Measurements from ENCODE around the gene GNE.
"Not testable (repeated sequence)": the region's sequence is repeated elsewhere in the genome, so short reads cannot be mapped to it uniquely, and the experiment has no call there.

The GNE gene

GRCh38 chr9:36289836-36290435 is 31.7 kb upstream of the GNE start:
- Histone ChIP-seq H3K4me3 (ENCODE audit: low read length in 2 of 2) (no peak overlapping the region), H3K27ac (ENCODE audit: low read length) (no peak overlapping the region), H3K9ac (ENCODE audit: low read length in 2 of 2) (no peak overlapping the region), H3K27me3 (ENCODE audit: control insufficient read depth in 1 of 2, insufficient read depth in 2 of 2, low read length in 2 of 2) (no peaks in the 10 kb centered on the region), H3K9me3 (ENCODE audit: control insufficient read depth in 2 of 2, low read length in 2 of 2) (no peaks in the 10 kb centered on the region), H3K36me3 (ENCODE audit: control insufficient read depth in 2 of 2, insufficient read depth in 2 of 2, low read length in 2 of 2) (no peaks in the 10 kb centered on the region), H3K4me1 (ENCODE audit: control insufficient read depth, insufficient read depth, low read length) (no peaks in the 10 kb centered on the region)

GRCh38 chr9:36288070-36288469 is 29.8 kb upstream of the GNE start:
- Histone ChIP-seq H3K9me3 (ENCODE audit: control insufficient read depth in 2 of 2, low read length in 2 of 2) (no peaks in the 10 kb centered on the region), H3K4me3 (ENCODE audit: low read length in 2 of 2) (no peak overlapping the region), H3K27ac (ENCODE audit: low read length) (no peak overlapping the region), H3K36me3 (ENCODE audit: control insufficient read depth in 2 of 2, insufficient read depth in 2 of 2, low read length in 2 of 2) (no peaks in the 10 kb centered on the region), H3K9ac (ENCODE audit: low read length in 2 of 2) (no peak overlapping the region), H3K4me1 (ENCODE audit: control insufficient read depth, insufficient read depth, low read length) (no peaks in the 10 kb centered on the region), H3K27me3 (ENCODE audit: control insufficient read depth in 1 of 2, insufficient read depth in 2 of 2, low read length in 2 of 2) (no peaks in the 10 kb centered on the region)

GRCh38 chr9:36286388-36286787 is 28.1 kb upstream of the GNE start:
- Histone ChIP-seq H3K27me3 (ENCODE audit: control insufficient read depth in 1 of 2, insufficient read depth in 2 of 2, low read length in 2 of 2) (no peaks in the 10 kb centered on the region), H3K36me3 (ENCODE audit: control insufficient read depth in 2 of 2, insufficient read depth in 2 of 2, low read length in 2 of 2) (no peaks in the 10 kb centered on the region), H3K4me1 (ENCODE audit: control insufficient read depth, insufficient read depth, low read length) (no peaks in the 10 kb centered on the region), H3K9ac (ENCODE audit: low read length in 2 of 2) (no peak overlapping the region), H3K4me3 (ENCODE audit: low read length in 2 of 2) (no peak overlapping the region), H3K9me3 (ENCODE audit: control insufficient read depth in 2 of 2, low read length in 2 of 2) (no peaks in the 10 kb centered on the region), H3K27ac (ENCODE audit: low read length) (no peak overlapping the region)

- Histone ChIP-seq H3K36me3 (ENCODE audit: control insufficient read depth in 2 of 2, insufficient read depth in 2 of 2, low read length in 2 of 2) (no peaks in the 10 kb centered on the region), H3K27ac (ENCODE audit: low read length) (no peak overlapping the region), H3K27me3 (ENCODE audit: control insufficient read depth in 1 of 2, insufficient read depth in 2 of 2, low read length in 2 of 2) (no peaks in the 10 kb centered on the region), H3K4me3 (ENCODE audit: low read length in 2 of 2) (no peak overlapping the region), H3K4me1 (ENCODE audit: control insufficient read depth, insufficient read depth, low read length) (no peaks in the 10 kb centered on the region), H3K9ac (ENCODE audit: low read length in 2 of 2) (no peak overlapping the region), H3K9me3 (ENCODE audit: control insufficient read depth in 2 of 2, low read length in 2 of 2) (no peaks in the 10 kb centered on the region)
Observed at GRCh38 chr9:36284226-36284625, 26.0 kb upstream of the GNE start.

GRCh38 chr9:36282275-36282674 is 24.0 kb upstream of the GNE start:
- Histone ChIP-seq H3K4me1 (ENCODE audit: control insufficient read depth, insufficient read depth, low read length) (no peaks in the 10 kb centered on the region), H3K36me3 (ENCODE audit: control insufficient read depth in 2 of 2, insufficient read depth in 2 of 2, low read length in 2 of 2) (no peaks in the 10 kb centered on the region), H3K27me3 (ENCODE audit: control insufficient read depth in 1 of 2, insufficient read depth in 2 of 2, low read length in 2 of 2) (no peaks in the 10 kb centered on the region), H3K4me3 (ENCODE audit: low read length in 2 of 2) (no peak overlapping the region), H3K9me3 (ENCODE audit: control insufficient read depth in 2 of 2, low read length in 2 of 2) (no peaks in the 10 kb centered on the region), H3K9ac (ENCODE audit: low read length in 2 of 2) (no peak overlapping the region), H3K27ac (ENCODE audit: low read length) (no peak overlapping the region)

- Histone ChIP-seq H3K4me1 (ENCODE audit: control insufficient read depth, insufficient read depth, low read length) (no peaks in the 10 kb centered on the region), H3K9me3 (ENCODE audit: control insufficient read depth in 2 of 2, low read length in 2 of 2) (no peaks in the 10 kb centered on the region), H3K36me3 (ENCODE audit: control insufficient read depth in 2 of 2, insufficient read depth in 2 of 2, low read length in 2 of 2) (no peaks in the 10 kb centered on the region), H3K4me3 (ENCODE audit: low read length in 2 of 2) (no peak overlapping the region), H3K27me3 (ENCODE audit: control insufficient read depth in 1 of 2, insufficient read depth in 2 of 2, low read length in 2 of 2) (no peaks in the 10 kb centered on the region), H3K9ac (ENCODE audit: low read length in 2 of 2) (no peak overlapping the region), H3K27ac (ENCODE audit: low read length) (no peak overlapping the region)
Observed at GRCh38 chr9:36280989-36281388, 22.7 kb upstream of the GNE start.

- Histone ChIP-seq H3K27ac (ENCODE audit: low read length) (no peak overlapping the region), H3K9ac (ENCODE audit: low read length in 2 of 2) (no peak overlapping the region)
Observed at GRCh38 chr9:36278243-36278642, 20.0 kb upstream of the GNE start.

GRCh38 chr9:36276781-36277181 is 18.5 kb upstream of the GNE start:
- Histone ChIP-seq H3K9ac (ENCODE audit: low read length in 2 of 2) (peak overlapping the region in 1 of 2 donors; percentile 13), H3K27ac (ENCODE audit: low read length) (no peak overlapping the region), H3K36me3 (ENCODE audit: control insufficient read depth in 2 of 2, insufficient read depth in 2 of 2, low read length in 2 of 2) (no peaks in the 10 kb centered on the region), H3K4me1 (ENCODE audit: control insufficient read depth, insufficient read depth, low read length) (no peaks in the 10 kb centered on the region), H3K9me3 (ENCODE audit: control insufficient read depth in 2 of 2, low read length in 2 of 2) (no peaks in the 10 kb centered on the region), H3K4me3 (ENCODE audit: low read length in 2 of 2) (peak overlapping the region in 1 of 2 donors; percentile 1), H3K27me3 (ENCODE audit: control insufficient read depth in 1 of 2, insufficient read depth in 2 of 2, low read length in 2 of 2) (no peaks in the 10 kb centered on the region)

More at GRCh38 chr9:36278243-36278642, 20.0 kb upstream of the GNE start:
- Histone ChIP-seq H3K27me3 (ENCODE audit: control insufficient read depth in 1 of 2, insufficient read depth in 2 of 2, low read length in 2 of 2) (no peaks in the 10 kb centered on the region), H3K36me3 (ENCODE audit: control insufficient read depth in 2 of 2, insufficient read depth in 2 of 2, low read length in 2 of 2) (no peaks in the 10 kb centered on the region), H3K9me3 (ENCODE audit: control insufficient read depth in 2 of 2, low read length in 2 of 2) (no peaks in the 10 kb centered on the region), H3K4me1 (ENCODE audit: control insufficient read depth, insufficient read depth, low read length) (no peaks in the 10 kb centered on the region), H3K4me3 (ENCODE audit: low read length in 2 of 2) (no peak overlapping the region)

GRCh38 chr9:36276254-36276653 is 18.0 kb upstream of the GNE start:
- Histone ChIP-seq H3K27me3 (ENCODE audit: control insufficient read depth in 1 of 2, insufficient read depth in 2 of 2, low read length in 2 of 2) (no peaks in the 10 kb centered on the region), H3K4me1 (ENCODE audit: control insufficient read depth, insufficient read depth, low read length) (no peaks in the 10 kb centered on the region), H3K9me3 (ENCODE audit: control insufficient read depth in 2 of 2, low read length in 2 of 2) (no peaks in the 10 kb centered on the region), H3K36me3 (ENCODE audit: control insufficient read depth in 2 of 2, insufficient read depth in 2 of 2, low read length in 2 of 2) (no peaks in the 10 kb centered on the region), H3K27ac (ENCODE audit: low read length) (no peak overlapping the region), H3K4me3 (ENCODE audit: low read length in 2 of 2) (no peak overlapping the region), H3K9ac (ENCODE audit: low read length in 2 of 2) (no peak overlapping the region)

- Histone ChIP-seq H3K36me3 (ENCODE audit: control insufficient read depth in 2 of 2, insufficient read depth in 2 of 2, low read length in 2 of 2) (no peaks in the 10 kb centered on the region), H3K27me3 (ENCODE audit: control insufficient read depth in 1 of 2, insufficient read depth in 2 of 2, low read length in 2 of 2) (no peaks in the 10 kb centered on the region), H3K4me3 (ENCODE audit: low read length in 2 of 2) (no peak overlapping the region), H3K27ac (ENCODE audit: low read length) (no peak overlapping the region), H3K9me3 (ENCODE audit: control insufficient read depth in 2 of 2, low read length in 2 of 2) (no peaks in the 10 kb centered on the region), H3K4me1 (ENCODE audit: control insufficient read depth, insufficient read depth, low read length) (no peaks in the 10 kb centered on the region), H3K9ac (ENCODE audit: low read length in 2 of 2) (no peak overlapping the region)
Observed at GRCh38 chr9:36275060-36275459, 16.8 kb upstream of the GNE start.

GRCh38 chr9:36273354-36273753 is 15.1 kb upstream of the GNE start:
- not testable (repeated sequence) for H3K4me3 ChIP-seq (ENCODE audit: low read length in 2 of 2); H3K4me1 ChIP-seq (ENCODE audit: control insufficient read depth, insufficient read depth, low read length); H3K9ac ChIP-seq (ENCODE audit: low read length in 2 of 2); H3K27me3 ChIP-seq (ENCODE audit: control insufficient read depth in 1 of 2, insufficient read depth in 2 of 2, low read length in 2 of 2); H3K27ac ChIP-seq (ENCODE audit: low read length); H3K36me3 ChIP-seq (ENCODE audit: control insufficient read depth in 2 of 2, insufficient read depth in 2 of 2, low read length in 2 of 2); H3K9me3 ChIP-seq (ENCODE audit: control insufficient read depth in 2 of 2, low read length in 2 of 2)
